Left lung (tissue), 10 donors: Measurements from ENCODE around the gene WWTR1. TPM values are rescaled to one million over a fixed set of nuclear protein-coding genes. Genes with fewer than 3 reads are reported as not detected.

ENCODE experiments used
- ATAC-seq: fragments of 200-7000 bp; cut with Tn5 transposase; one replicate; pipeline ENCODE4 v1.9.1; 2020; ENCODE audit warnings: moderate library complexity
- DNase-seq, 4 donors: peaks; one replicate each; pipeline ENCODE4 v3.0.0-alpha.2; 2013 to 2020
- H3K27ac ChIP-seq, 2 donors: fragments of 200-600 bp; sonication (generic) in 1 of 2; one replicate each; pipeline versions ENCODE4 v1.5.0 to v1.8.0; 2020 to 2021
- H3K27me3 ChIP-seq, 2 donors: fragments of 200-600 bp; sonication (generic) in 1 of 2; one replicate each; pipeline versions ENCODE4 v1.5.0 to v1.8.0; 2020 to 2021
- H3K36me3 ChIP-seq, 2 donors: fragments of 200-600 bp; sonication (generic) in 1 of 2; one replicate each; pipeline versions ENCODE4 v1.5.0 to v1.8.0; 2020 to 2021
- H3K4me1 ChIP-seq, 2 donors: fragments of 200-600 bp; one replicate each; pipeline ENCODE4 v1.8.0; 2021
- H3K4me3 ChIP-seq, 2 donors: fragments of 200-600 bp; sonication (generic) in 1 of 2; one replicate each; pipeline versions ENCODE4 v1.5.0 to v1.8.0; 2020 to 2021; ENCODE audit warnings: mild to moderate bottlenecking in 1 of 2
- H3K9me3 ChIP-seq, 2 donors: fragments of 200-600 bp; sonication (generic) in 1 of 2; one replicate each; pipeline versions ENCODE4 v1.5.0 to v1.8.0; 2020 to 2021
- intact Hi-C, 2 donors: fragments of 100-400 bp; cut with DNase I; formaldehyde crosslinking; loops; one replicate each; pipeline versions ENCODE4 v1.11.2 to v1.14.2; 2022
- polyA plus RNA-seq, 6 donors: library from polyadenylated mRNA; unstranded; fragments of 120-200 nt; gene quantifications; one replicate each; pipeline ENCODE4 v1.2.1, GENCODE V29; 2013; ENCODE audit not compliant: insufficient read length in 6 of 6
- total RNA-seq, 2 donors: library from RNA; stranded (reverse); fragmentation: NEBNext Ultra II Directional; extraction: Animal tissue kit (Norgen Biotek cat#: 25700); gene quantifications; one replicate each; pipeline ENCODE4 v1.2.1, GENCODE V29; 2021
- TF ChIP-seq, protein P1 (sequence below), 2 donors: fragments of 200-600 bp; sonication (generic) in 1 of 2; IDR thresholded peaks; one replicate each; pipeline versions ENCODE4 v1.5.0 to v1.8.0; 2021; ENCODE audit warnings: antibody characterized with exemption in 2 of 2
- donor health status: DM: no; HTN: yes; CAD: no.
- donor health status: DM: no; HTN: no; CAD: no.

The WWTR1 gene
- total and polyA plus RNA-seq, 8 donors = 74.2 to 124 (median 107) TPM

DNA sequence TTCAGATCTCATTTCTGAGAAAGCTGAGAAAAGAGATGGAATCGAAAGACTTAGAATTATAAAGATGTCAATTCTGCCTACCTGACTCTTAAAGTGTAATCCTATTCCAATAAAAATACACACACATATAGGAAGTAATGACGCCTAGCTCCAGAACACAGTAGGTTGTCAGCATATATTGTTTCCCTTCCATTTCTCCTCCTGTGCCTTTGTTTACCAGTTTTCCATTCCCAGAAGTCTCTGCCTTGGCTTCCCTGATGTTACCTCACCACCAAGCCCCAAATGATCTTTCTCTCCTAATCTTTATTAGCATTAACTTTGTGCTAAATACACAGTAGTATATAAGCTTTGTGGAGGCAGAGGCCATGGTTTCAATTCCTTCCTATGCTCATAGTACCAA is 143.4 kb downstream of the WWTR1 start:
- H3K27ac ChIP-seq = no peak overlapping the region
- intact Hi-C loops = no loop called here
- TF ChIP-seq, protein P1, sequence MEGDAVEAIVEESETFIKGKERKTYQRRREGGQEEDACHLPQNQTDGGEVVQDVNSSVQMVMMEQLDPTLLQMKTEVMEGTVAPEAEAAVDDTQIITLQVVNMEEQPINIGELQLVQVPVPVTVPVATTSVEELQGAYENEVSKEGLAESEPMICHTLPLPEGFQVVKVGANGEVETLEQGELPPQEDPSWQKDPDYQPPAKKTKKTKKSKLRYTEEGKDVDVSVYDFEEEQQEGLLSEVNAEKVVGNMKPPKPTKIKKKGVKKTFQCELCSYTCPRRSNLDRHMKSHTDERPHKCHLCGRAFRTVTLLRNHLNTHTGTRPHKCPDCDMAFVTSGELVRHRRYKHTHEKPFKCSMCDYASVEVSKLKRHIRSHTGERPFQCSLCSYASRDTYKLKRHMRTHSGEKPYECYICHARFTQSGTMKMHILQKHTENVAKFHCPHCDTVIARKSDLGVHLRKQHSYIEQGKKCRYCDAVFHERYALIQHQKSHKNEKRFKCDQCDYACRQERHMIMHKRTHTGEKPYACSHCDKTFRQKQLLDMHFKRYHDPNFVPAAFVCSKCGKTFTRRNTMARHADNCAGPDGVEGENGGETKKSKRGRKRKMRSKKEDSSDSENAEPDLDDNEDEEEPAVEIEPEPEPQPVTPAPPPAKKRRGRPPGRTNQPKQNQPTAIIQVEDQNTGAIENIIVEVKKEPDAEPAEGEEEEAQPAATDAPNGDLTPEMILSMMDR (IDR thresholded peaks at IDR 0.05) = no peak
- no peak overlapping the region for H3K4me3 ChIP-seq
- ATAC-seq (no peak), DNase-seq (no peak)
- H3K36me3 ChIP-seq = no peaks in the 10 kb centered on the region
- H3K9me3 ChIP-seq = no peaks in the 10 kb centered on the region
- H3K4me1 ChIP-seq = peaks cover 0 to 12% of the 10 kb centered on the region in 2 donors
- no peaks in the 10 kb centered on the region for H3K27me3 ChIP-seq

DNA sequence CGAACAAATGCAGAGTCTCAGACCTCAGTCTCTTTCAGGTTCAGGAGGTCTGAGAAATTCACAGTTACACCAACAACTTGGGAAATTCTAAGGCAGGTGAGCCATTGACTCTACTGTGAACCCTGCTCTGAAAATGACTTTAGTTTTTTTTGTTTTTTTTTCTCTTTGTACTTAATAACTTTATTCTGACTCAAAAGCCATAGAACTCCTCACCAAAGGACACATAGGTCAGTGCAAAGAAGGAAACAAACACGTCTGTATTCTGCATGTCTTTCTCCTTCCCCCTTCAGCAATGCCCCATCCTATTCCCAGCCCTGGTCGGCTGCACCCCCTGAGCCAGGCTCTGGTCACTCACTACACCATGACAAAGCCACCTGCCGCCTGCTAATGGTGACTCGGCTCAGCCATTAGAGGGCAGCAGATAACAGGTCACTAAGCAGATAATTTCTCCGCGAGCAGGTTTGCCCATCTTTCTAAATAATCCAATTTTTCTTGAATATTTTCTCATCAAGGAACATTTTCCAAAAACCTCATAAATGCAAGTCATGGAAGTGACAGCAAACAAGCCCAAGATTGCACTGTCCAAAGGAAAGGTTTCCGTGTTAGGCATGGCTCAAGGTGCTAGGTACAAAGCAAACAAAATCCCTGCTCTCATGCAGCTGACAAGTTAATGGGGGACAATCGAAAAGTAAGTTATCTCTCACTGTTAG is 145.6 kb downstream of the WWTR1 start:
- intact Hi-C loops = no loop called here
- TF ChIP-seq, protein P1 (IDR thresholded peaks at IDR 0.05) = peak; percentile 69 to 76
- ATAC-seq (peak; percentile 82), DNase-seq (peak; percentile 46 to 80 (median 63))
- peaks cover 10 to 33% of the 10 kb centered on the region in 2 donors for H3K4me1 ChIP-seq
- no peaks in the 10 kb centered on the region for H3K36me3 ChIP-seq
- no peaks in the 10 kb centered on the region for H3K27me3 ChIP-seq
- no peak overlapping the region for H3K27ac ChIP-seq
- no peak overlapping the region for H3K4me3 ChIP-seq
- H3K9me3 ChIP-seq = no peaks in the 10 kb centered on the region

DNA sequence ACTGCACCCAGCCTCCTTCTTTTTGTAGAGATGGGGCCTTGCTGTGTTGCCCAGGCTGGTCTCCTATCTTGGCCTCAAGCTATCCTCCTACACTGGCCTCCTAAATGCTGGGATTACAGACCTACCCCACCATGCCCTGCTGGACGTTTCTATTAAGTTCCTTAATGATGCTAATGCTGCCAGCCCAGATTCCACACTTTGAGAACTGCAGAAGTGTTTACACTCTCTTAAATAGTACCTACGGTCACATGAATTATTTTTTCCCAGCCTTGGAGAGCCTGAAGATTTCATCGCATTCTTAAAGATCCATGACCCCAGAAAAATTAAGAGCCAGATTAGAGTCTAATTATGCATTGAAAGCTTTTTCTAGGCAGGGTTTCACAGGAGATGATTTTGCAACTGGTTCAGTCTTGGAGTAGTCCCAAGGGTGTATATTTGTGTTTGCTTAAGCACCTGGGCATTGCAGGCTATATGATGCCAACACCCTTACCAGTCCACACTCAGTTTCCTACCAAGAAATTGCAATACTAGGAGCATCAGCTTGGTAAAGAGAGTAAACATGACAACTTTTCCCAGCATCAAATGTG is 146.7 kb downstream of the WWTR1 start:
- intact Hi-C loops = no loop called here
- no peak for DNase-seq
- Histone ChIP-seq H3K9me3 (no peaks in the 10 kb centered on the region), H3K27me3 (no peaks in the 10 kb centered on the region), H3K4me1 (peaks cover 11 to 35% of the 10 kb centered on the region in 2 donors), H3K27ac (peak overlapping the region in 1 of 2 donors; percentile 46), H3K36me3 (no peaks in the 10 kb centered on the region), H3K4me3 (no peak overlapping the region)
- TF ChIP-seq, protein P1 (IDR thresholded peaks at IDR 0.05) = no peak
- ATAC-seq = peak; percentile 59

DNA sequence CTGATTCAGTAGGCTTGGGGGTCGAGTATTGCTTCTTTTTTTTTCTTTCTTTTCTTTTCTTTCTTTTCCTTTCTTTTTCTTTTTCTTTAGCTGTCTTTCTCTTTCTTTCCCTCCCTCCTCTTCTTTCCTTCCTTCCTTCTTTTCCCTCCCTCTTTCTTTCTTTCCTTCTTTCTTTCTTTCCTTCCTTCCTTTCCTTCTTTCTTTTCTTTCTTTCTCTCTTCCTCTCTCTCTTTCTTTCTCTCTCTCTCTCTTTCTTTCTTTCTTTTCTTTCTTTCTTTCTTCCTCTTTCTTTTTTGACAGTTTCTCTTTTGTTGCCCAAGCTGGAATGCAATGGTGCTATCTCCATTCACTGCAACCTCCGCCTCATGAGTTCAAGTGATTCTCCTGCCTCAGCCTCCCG is 147.3 kb downstream of the WWTR1 start:
- no peak for DNase-seq
- H3K4me3 ChIP-seq = no peak overlapping the region
- intact Hi-C loops = no loop called here
- no peaks in the 10 kb centered on the region for H3K27me3 ChIP-seq
- no peaks in the 10 kb centered on the region for H3K9me3 ChIP-seq
- H3K27ac ChIP-seq = peak overlapping the region in 1 of 2 donors; percentile 33
- TF ChIP-seq, protein P1 (IDR thresholded peaks at IDR 0.05) = no peak
- H3K36me3 ChIP-seq = no peaks in the 10 kb centered on the region
- no peak for ATAC-seq
- H3K4me1 ChIP-seq = peaks cover 11 to 35% of the 10 kb centered on the region in 2 donors

DNA sequence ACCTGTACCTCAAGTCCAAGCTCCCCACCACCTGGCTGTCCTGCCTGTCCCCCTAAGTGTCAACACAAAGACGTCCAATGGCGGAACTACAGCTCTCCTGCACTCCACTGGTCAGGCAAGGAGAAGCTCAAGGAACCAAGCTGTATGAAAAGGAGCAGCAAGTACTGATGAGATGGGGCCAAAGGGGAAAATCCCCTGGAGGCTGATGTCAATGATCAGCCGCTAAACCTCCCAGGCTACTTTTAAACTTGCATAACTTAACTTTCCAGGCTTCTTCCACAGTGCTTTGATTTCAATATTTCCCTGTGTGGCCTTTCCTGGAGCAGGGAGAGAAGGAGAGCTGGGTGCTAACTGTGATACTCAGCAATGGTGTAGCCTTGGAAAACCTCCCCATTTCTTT is 148.3 kb downstream of the WWTR1 start:
- ATAC-seq (no peak), DNase-seq (no peak)
- no peaks in the 10 kb centered on the region for H3K36me3 ChIP-seq
- TF ChIP-seq, protein P1 (IDR thresholded peaks at IDR 0.05) = no peak
- H3K4me1 ChIP-seq = peaks cover 11 to 35% of the 10 kb centered on the region in 2 donors
- intact Hi-C loops = no loop called here
- no peak overlapping the region for H3K4me3 ChIP-seq
- H3K27me3 ChIP-seq = no peaks in the 10 kb centered on the region
- no peaks in the 10 kb centered on the region for H3K9me3 ChIP-seq
- no peak overlapping the region for H3K27ac ChIP-seq
